Astrocyte of the hippocampus (primary cell): ENCODE results near the gene DGCR2.

ENCODE experiments used
- DNase-seq: peaks from one replicate; pipeline ENCODE4 v3.0.0; 2011; ENCODE audit warnings: low read depth, low spot score

DGCR2 gene

GRCh38 chr22:19127329-19128008, 5.3 kb upstream of the DGCR2 start:
- DNase-seq, result no peak

GRCh38 chr22:19126309-19127273, 4.4 kb upstream of the DGCR2 start:
- no peak for DNase-seq

- DNase-seq, result no peak
Observed at GRCh38 chr22:19125474-19126308, 3.5 kb upstream of the DGCR2 start.

- no peak for DNase-seq
Observed at GRCh38 chr22:19125011-19125410, 2.8 kb upstream of the DGCR2 start.

GRCh38 chr22:19124377-19124776, 2.2 kb upstream of the DGCR2 start:
- DNase-seq, result no peak

GRCh38 chr22:19123936-19124335, 1.7 kb upstream of the DGCR2 start:
- DNase-seq, result no peak

GRCh38 chr22:19122752-19123492, 710 bp upstream of the DGCR2 start:
- peak; percentile 45 for DNase-seq

GRCh38 chr22:19121631-19122142, 525 bp downstream of the DGCR2 start:
- peak; percentile 67 for DNase-seq

GRCh38 chr22:19120829-19121630, 1.2 kb downstream of the DGCR2 start:
- DNase-seq, result peak; percentile 77

- no peak for DNase-seq
Observed at GRCh38 chr22:19119949-19120348, 2.3 kb downstream of the DGCR2 start.

- no peak for DNase-seq
Observed at GRCh38 chr22:19118329-19118880, 3.8 kb downstream of the DGCR2 start.

- DNase-seq, result no peak
Observed at GRCh38 chr22:19117111-19117512, 5.1 kb downstream of the DGCR2 start.

GRCh38 chr22:19115628-19116027, 6.6 kb downstream of the DGCR2 start:
- no peak for DNase-seq

GRCh38 chr22:19114984-19115552, 7.1 kb downstream of the DGCR2 start:
- DNase-seq, result no peak

GRCh38 chr22:19113429-19113828, 8.8 kb downstream of the DGCR2 start:
- no peak for DNase-seq

GRCh38 chr22:19111584-19111983, 10.6 kb downstream of the DGCR2 start:
- no peak for DNase-seq

GRCh38 chr22:19111140-19111539, 11.1 kb downstream of the DGCR2 start:
- DNase-seq, result no peak

- no peak for DNase-seq
Observed at GRCh38 chr22:19110646-19111045, 11.6 kb downstream of the DGCR2 start.

- DNase-seq, result no peak
Observed at GRCh38 chr22:19110064-19110458, 12.2 kb downstream of the DGCR2 start.
